Measurements from ENCODE around the gene TXN2.

TXN2 gene

DNA sequence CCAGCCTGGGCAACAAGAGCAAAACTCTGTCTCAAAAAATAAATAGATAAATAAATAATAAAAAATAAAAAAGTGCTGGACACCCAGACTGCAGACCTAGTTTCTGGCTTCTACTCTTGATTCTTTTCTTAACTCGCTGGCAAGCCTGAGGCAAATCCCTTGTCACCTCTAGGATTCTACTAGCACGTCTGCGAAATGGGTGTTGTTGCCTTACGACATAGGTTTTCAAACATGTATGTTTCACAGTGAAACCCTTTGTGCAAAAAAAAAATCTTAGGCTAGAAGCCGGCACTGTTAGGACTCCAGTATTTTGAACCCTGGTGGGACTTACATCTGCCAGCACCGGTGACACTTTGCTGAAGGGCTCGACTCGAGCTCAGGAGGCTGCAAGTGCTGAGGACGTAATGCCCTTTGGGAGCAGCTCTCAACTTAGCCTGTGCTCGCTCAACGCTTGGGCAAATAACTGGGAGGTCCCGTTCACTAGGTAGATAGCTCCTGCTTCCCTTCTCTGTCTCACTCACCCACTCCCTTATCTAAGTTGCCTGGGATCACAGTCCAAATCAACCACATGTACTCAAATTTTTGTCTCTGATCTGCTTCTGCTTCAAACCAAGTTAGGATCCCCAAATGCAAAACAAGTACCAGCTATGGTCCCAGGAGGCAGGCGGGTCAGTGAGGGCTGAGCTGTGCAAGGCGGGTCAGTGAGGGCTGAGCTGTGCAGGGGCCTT lies 59.0 kb downstream of the TXN2 start:
- no peaks in the 10 kb centered on the region for H3K27me3 Mint-ChIP-seq
- no peaks in the 10 kb centered on the region for H3K36me3 Mint-ChIP-seq
- no peak overlapping the region for H3K27ac Mint-ChIP-seq
- H3K9me3 Mint-ChIP-seq, result no peaks in the 10 kb centered on the region
- H3K4me1 Mint-ChIP-seq, result peaks cover 32 to 54% of the 10 kb centered on the region in 2 donors
- no peak for ATAC-seq (replicated peaks)
- DNase-seq, result no peak
- H3K4me3 Mint-ChIP-seq, result no peak overlapping the region

DNA sequence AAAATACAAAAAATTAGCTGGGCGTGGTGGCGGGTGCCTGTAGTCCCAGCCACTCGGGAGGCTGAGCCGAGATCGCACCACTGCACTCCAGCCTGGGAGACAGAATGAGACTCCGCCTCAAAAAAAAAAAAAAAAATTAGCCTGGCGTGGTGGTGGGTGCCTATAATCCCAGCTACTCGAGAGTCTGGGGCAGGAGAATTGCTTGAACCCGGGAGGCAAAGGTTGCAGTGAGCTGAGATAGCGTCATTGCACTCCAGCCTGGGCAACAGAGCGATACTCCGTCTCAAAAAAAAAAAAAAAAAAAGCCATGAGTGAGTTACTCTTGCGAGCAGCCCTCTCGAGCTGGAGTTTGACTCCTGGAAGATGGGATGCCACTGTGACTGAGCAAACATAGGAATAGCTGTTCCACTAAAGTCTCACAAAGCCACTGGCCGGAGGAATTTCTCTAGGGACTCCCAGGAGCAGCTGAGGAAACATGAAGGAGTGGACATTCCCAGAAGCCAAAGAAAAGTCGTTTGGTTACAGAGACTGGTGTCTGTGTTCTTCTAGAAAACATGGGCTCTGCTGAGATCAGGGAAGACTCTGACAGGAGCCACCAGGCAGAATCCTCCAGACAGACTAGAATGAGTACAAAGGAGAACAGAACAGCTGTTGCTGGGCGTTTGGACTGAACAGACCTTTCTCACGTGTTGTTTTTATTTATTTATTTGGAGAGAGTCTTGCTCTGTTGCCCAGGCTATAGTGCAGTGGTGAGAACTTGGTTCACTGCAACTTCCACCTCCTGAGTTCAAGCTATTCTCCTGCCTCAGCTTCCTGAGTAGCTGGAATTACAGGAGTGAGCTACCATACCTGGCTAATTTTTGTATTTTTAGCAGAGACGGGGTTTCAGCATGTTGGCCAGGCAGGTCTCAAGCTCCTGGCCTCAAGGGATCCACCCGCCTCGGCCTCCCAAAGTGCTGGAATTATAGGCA lies 61.2 kb downstream of the TXN2 start:
- H3K27me3 Mint-ChIP-seq, result no peaks in the 10 kb centered on the region
- no peak overlapping the region for H3K4me3 Mint-ChIP-seq
- H3K36me3 Mint-ChIP-seq, result no peaks in the 10 kb centered on the region
- DNase-seq, result no peak
- peaks cover 30 to 55% of the 10 kb centered on the region in 2 donors for H3K4me1 Mint-ChIP-seq
- peak overlapping the region; percentile 80 for H3K27ac Mint-ChIP-seq
- ATAC-seq (replicated peaks), result no peak
- H3K9me3 Mint-ChIP-seq, result no peaks in the 10 kb centered on the region

- Mint-ChIP-seq H3K27me3 (no peaks in the 10 kb centered on the region), H3K9me3 (no peaks in the 10 kb centered on the region), H3K36me3 (no peaks in the 10 kb centered on the region), H3K27ac (peak overlapping the region; percentile 80), H3K4me3 (peak overlapping the region; percentile 57 to 72), H3K4me1 (peaks cover 23 to 47% of the 10 kb centered on the region in 2 donors)
- no peak for DNase-seq
- ATAC-seq (replicated peaks), result peak; percentile 63 to 65
Measured at GRCh38 chr22:36419177-36419911, 62.1 kb downstream of the TXN2 start.

DNA sequence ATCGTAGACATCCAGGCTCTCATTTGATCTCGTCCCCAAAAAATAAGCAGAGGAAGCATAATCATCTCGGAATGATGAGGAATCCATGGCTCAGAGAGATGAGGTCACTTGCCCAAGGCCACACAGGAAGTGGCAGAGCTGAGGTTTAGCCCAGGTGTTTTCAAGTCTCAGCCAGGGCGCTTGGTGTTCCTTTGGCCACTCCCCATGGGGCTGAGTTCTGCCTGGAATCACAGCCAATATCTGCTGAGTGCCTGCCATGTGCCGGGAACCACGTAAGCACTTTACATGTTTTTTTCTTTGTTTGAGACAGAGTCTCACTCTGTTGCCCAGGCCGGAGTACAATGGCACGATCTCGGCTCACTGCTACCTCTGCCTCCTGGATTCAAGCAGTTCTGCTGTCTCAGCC lies 64.2 kb downstream of the TXN2 start:
- Mint-ChIP-seq H3K36me3 (no peaks in the 10 kb centered on the region), H3K27ac (no peak overlapping the region), H3K4me1 (peaks cover 18 to 46% of the 10 kb centered on the region in 2 donors), H3K9me3 (no peaks in the 10 kb centered on the region), H3K27me3 (no peaks in the 10 kb centered on the region), H3K4me3 (no peak overlapping the region)
- ATAC-seq (replicated peaks) (no peak), DNase-seq (no peak)
